IMR-90 (cell line): Measurements from ENCODE around the gene CTBP1. TPM values are rescaled to one million over a fixed set of nuclear protein-coding genes. Genes with fewer than 3 reads are reported as not detected.

Source experiments
- ATAC-seq: fragments of 200-7000 bp; cut with Tn5 transposase; 2 replicates; pipeline ENCODE4 v1.9.1; 2020; ENCODE audit warnings: low read depth, mild to moderate bottlenecking, moderate library complexity
- BruUV-seq: library from RNA; stranded (reverse); fragments of 400-500 nt; replicated peaks from 2 replicates; lab custom pipeline; 2021; lab: Mats Ljungman, UMichigan
- CTCF ChIA-PET: fragments of 300-600 bp; formaldehyde crosslinking; extraction: SDS; loops from one replicate; lab custom pipeline; 2021; ENCODE audit warnings: antibody characterized with exemption; lab: Yijun Ruan, JAX
- POLR2A ChIA-PET: fragments of 300-600 bp; sonication (Branson Sonifier 250); formaldehyde crosslinking; loops from one replicate; lab custom pipeline; 2022; ENCODE audit warnings: antibody characterized with exemption; ENCODE audit not compliant: unreplicated experiment; lab: Charles Lee
- DNase-seq: peaks from one replicate; pipeline ENCODE4 v3.0.0; 2013
- H2AFZ ChIP-seq: replicated peaks from 2 replicates; pipeline ENCODE3; 2013; ENCODE audit warnings: low read length, mild to moderate bottlenecking; ENCODE audit not compliant: poor library complexity
- H2AK5ac ChIP-seq: 2 replicates; pipeline ENCODE4 v1.6.1; 2013; ENCODE audit warnings: low read depth, low read length, inconsistent platforms
- H2AK9ac ChIP-seq: replicated peaks from 2 replicates; pipeline ENCODE3; 2013; ENCODE audit warnings: mild to moderate bottlenecking, low read depth, low read length, moderate library complexity; ENCODE audit not compliant: poor library complexity
- H2BK120ac ChIP-seq: 2 replicates; pipeline ENCODE4 v1.6.1; 2013; ENCODE audit warnings: low read depth, low read length, inconsistent platforms
- H2BK15ac ChIP-seq: 3 replicates; pipeline ENCODE4 v1.6.1; 2013; ENCODE audit warnings: low read depth, low read length, inconsistent platforms
- H2BK20ac ChIP-seq: 2 replicates; pipeline ENCODE4 v1.6.1; 2013; ENCODE audit warnings: low read depth, mild to moderate bottlenecking, inconsistent platforms, low read length, moderate library complexity
- H2BK5ac ChIP-seq: 2 replicates; pipeline ENCODE4 v1.6.1; 2013; ENCODE audit warnings: mild to moderate bottlenecking, low read depth, low read length, inconsistent platforms; ENCODE audit not compliant: poor library complexity, severe bottlenecking
- H3K14ac ChIP-seq: replicated peaks from 2 replicates; pipeline ENCODE4 v1.6.1; 2013; ENCODE audit warnings: low read depth, low read length, inconsistent platforms
- H3K18ac ChIP-seq: 2 replicates; pipeline ENCODE4 v1.6.1; 2013; ENCODE audit warnings: low read depth, low read length, control low read depth
- H3K23ac ChIP-seq: 2 replicates; pipeline ENCODE4 v1.6.1; 2013; ENCODE audit warnings: low read depth, low read length, inconsistent platforms
- H3K27ac ChIP-seq: 2 replicates; pipeline ENCODE4 v1.5.1; 2013; ENCODE audit warnings: mild to moderate bottlenecking, control low read depth, low read length; ENCODE audit not compliant: insufficient read depth
- H3K27me3 ChIP-seq: 2 replicates; pipeline ENCODE4 v1.6.1; 2013; ENCODE audit warnings: low read length; ENCODE audit not compliant: control insufficient read depth, insufficient read depth
- H3K36me3 ChIP-seq: 2 replicates; pipeline ENCODE4 v1.6.1; 2013; ENCODE audit warnings: low read length, mixed read lengths; ENCODE audit not compliant: control insufficient read depth, insufficient read depth
- H3K4ac ChIP-seq: 2 replicates; pipeline ENCODE4 v1.6.1; 2013; ENCODE audit warnings: low read depth, low read length, inconsistent platforms
- H3K4me1 ChIP-seq: 2 replicates; pipeline ENCODE4 v1.6.1; 2013; ENCODE audit warnings: low read length, mixed read lengths; ENCODE audit not compliant: control insufficient read depth, insufficient read depth
- H3K4me2 ChIP-seq: 2 replicates; pipeline ENCODE4 v1.6.1; 2013; ENCODE audit warnings: low read depth, mild to moderate bottlenecking, control low read depth, low read length, moderate library complexity
- H3K4me3 ChIP-seq: 2 replicates; pipeline ENCODE4 v1.5.1; 2013; ENCODE audit warnings: low read depth, mild to moderate bottlenecking, control low read depth, low read length, moderate library complexity; ENCODE audit not compliant: insufficient read depth
- H3K56ac ChIP-seq: 2 replicates; pipeline ENCODE4 v1.6.1; 2013; ENCODE audit warnings: low read length, inconsistent platforms; ENCODE audit not compliant: insufficient read depth; ENCODE audit errors: extremely low read depth
- H3K79me1 ChIP-seq, 2 experiments: 2 replicates each; pipeline ENCODE4 v1.6.1; 2013; ENCODE audit warnings: low read length in 2 of 2, inconsistent platforms in 1 of 2, low read depth in 1 of 2
- H3K9ac ChIP-seq: 2 replicates; pipeline ENCODE4 v1.6.1; 2013; ENCODE audit warnings: low read depth, low read length, control low read depth
- H3K9me1 ChIP-seq: 2 replicates; pipeline ENCODE4 v1.6.1; 2013; ENCODE audit warnings: low read length, inconsistent platforms; ENCODE audit not compliant: insufficient read depth
- H3K9me3 ChIP-seq: 2 replicates; pipeline ENCODE4 v1.6.1; 2013; ENCODE audit warnings: low read length; ENCODE audit not compliant: control insufficient read depth, insufficient read depth
- H4K20me1 ChIP-seq: 2 replicates; pipeline ENCODE4 v1.6.1; 2013; ENCODE audit warnings: low read length, inconsistent platforms; ENCODE audit not compliant: insufficient read depth
- H4K5ac ChIP-seq: 2 replicates; pipeline ENCODE4 v1.6.1; 2013; ENCODE audit warnings: mild to moderate bottlenecking, low read depth, low read length, control low read depth
- H4K8ac ChIP-seq, 2 experiments: 2 replicates each; pipeline ENCODE4 v1.6.1; 2013; ENCODE audit warnings: low read depth in 2 of 2, low read length in 2 of 2, control low read depth in 1 of 2, inconsistent platforms in 1 of 2
- H4K91ac ChIP-seq: 2 replicates; pipeline ENCODE4 v1.6.1; 2013; ENCODE audit warnings: low read depth, low read length, inconsistent platforms; ENCODE audit not compliant: insufficient read depth
- CHD1 ChIP-seq: IDR thresholded peaks from 2 replicates; pipeline ENCODE4 v1.6.1; 2012; ENCODE audit warnings: low read depth, low read length, improper control_type of control experiment
- NFE2L2 ChIP-seq: fragments of 150-350 bp; IDR thresholded peaks from 2 replicates; pipeline ENCODE4 v1.6.1; 2016; ENCODE audit warnings: low read depth, mild to moderate bottlenecking, low read length
- RAD21 ChIP-seq: IDR thresholded peaks from 2 replicates; pipeline ENCODE4 v1.6.1; 2012; ENCODE audit warnings: low read length, improper control_type of control experiment
- WGBS, 2 experiments: methylation state at CpG; one replicate each; pipeline versions ENCODE4 v1.1.5 to v1.1.7; 2013; ENCODE audit warnings: missing lambda C conversion rate in 2 of 2; ENCODE audit not compliant: insufficient read length in 1 of 2; ENCODE audit errors: extremely low coverage in 2 of 2; 5-methylcytosine and 5-hydroxymethylcytosine counted together
- dilution Hi-C: fragments of 300-500 bp; cut with HindIII; formaldehyde crosslinking; loops from one replicate; pipeline ENCODE4 v1.14.3; 2018; ENCODE audit warnings: low sequenced_read_pairs; ENCODE audit not compliant: unreplicated experiment
- in situ Hi-C: fragments of 300-500 bp; cut with MboI; formaldehyde crosslinking; loops from 3 replicates; pipeline ENCODE4 v1.14.3; 2019; ENCODE audit warnings: low sequenced_read_pairs, inconsistent platforms, mixed read lengths
- intact Hi-C: fragments of 100-400 bp; cut with micrococcal nuclease; formaldehyde crosslinking; loops from 2 replicates; pipeline ENCODE4 v1.10.0; 2022
- polyA plus RNA-seq, 3 experiments: library from polyadenylated mRNA; depleted of rRNA; stranded (reverse); fragments of >200 nt; gene quantifications; 2 replicates each; pipeline ENCODE4 v1.2.3, GENCODE V29; 2012; ENCODE audit warnings: low replicate concordance in 1 of 3
- total RNA-seq: library from RNA; depleted of rRNA; stranded (reverse); fragments of >200 nt; gene quantifications from 2 replicates; pipeline ENCODE4 v1.2.3, GENCODE V29; 2012
- TF ChIP-seq, protein P1 (sequence below): fragments of 150-350 bp; IDR thresholded peaks from 2 replicates; pipeline ENCODE4 v1.6.1; 2017; ENCODE audit warnings: mild to moderate bottlenecking, antibody characterized with exemption, low read length, low read depth

CTBP1 gene
- total and polyA plus RNA-seq, 2 of the 4 experiments (the other 2 are of a cell fraction), result 147 to 212 TPM

- ChIA-PET POLR2A (no interaction called here), CTCF (no interaction called here)
- peaks cover 91% of the 10 kb centered on the region for H4K20me1 ChIP-seq
- dilution Hi-C loops (no loop called here), intact Hi-C loops (no loop called here), in situ Hi-C loops (no loop called here)
- H2AK5ac ChIP-seq, result no peak overlapping the region
- H3K27ac ChIP-seq, result no peak overlapping the region
- H4K91ac ChIP-seq, result no peak overlapping the region
- H2BK5ac ChIP-seq, result no peak overlapping the region
- WGBS, 2 experiments, result 67% methylated on average over 4 of the region's 10 CpGs; no CpG with 5 or more reads in 1 of the 2 experiments
- no peak overlapping the region for H3K4me3 ChIP-seq
- H3K4me2 ChIP-seq, result no peak overlapping the region
- DNase-seq, result no peak
- H2BK120ac ChIP-seq, result no peak overlapping the region
- no peak overlapping the region for H3K9ac ChIP-seq
- TF ChIP-seq NFE2L2 (no peak), CHD1 (no peak), RAD21 (no peak)
- TF ChIP-seq, protein P1, sequence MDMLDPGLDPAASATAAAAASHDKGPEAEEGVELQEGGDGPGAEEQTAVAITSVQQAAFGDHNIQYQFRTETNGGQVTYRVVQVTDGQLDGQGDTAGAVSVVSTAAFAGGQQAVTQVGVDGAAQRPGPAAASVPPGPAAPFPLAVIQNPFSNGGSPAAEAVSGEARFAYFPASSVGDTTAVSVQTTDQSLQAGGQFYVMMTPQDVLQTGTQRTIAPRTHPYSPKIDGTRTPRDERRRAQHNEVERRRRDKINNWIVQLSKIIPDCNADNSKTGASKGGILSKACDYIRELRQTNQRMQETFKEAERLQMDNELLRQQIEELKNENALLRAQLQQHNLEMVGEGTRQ, result no peak
- H3K14ac ChIP-seq, result no peak overlapping the region
- no peak overlapping the region for H4K8ac ChIP-seq
- H3K4ac ChIP-seq, result no peak overlapping the region
- H2AFZ ChIP-seq, result no peak overlapping the region
- peaks cover 5% of the 10 kb centered on the region; the same call in 1 of the 2 replicates for H3K9me1 ChIP-seq
- H2BK15ac ChIP-seq, result no peak overlapping the region
- H3K36me3 ChIP-seq, result peaks cover 24% of the 10 kb centered on the region; the same call in 1 of the 2 replicates
- H2AK9ac ChIP-seq, result no peak overlapping the region
- H3K9me3 ChIP-seq, result no peaks in the 10 kb centered on the region
- no peak for ATAC-seq
- no TSS peak for BruUV-seq
- H3K56ac ChIP-seq, result no peak overlapping the region
- no peak overlapping the region for H2BK20ac ChIP-seq
- peaks cover 4 to 64% of the 10 kb centered on the region in 2 experiments; a peak in 3 of 4 replicates for H3K79me1 ChIP-seq
- no peaks in the 10 kb centered on the region for H3K27me3 ChIP-seq
- peaks cover 4% of the 10 kb centered on the region for H3K4me1 ChIP-seq
- no peak overlapping the region for H3K18ac ChIP-seq
- no peak overlapping the region for H4K5ac ChIP-seq
- no peak overlapping the region for H3K23ac ChIP-seq
Observed at GRCh38 chr4:1294891-1295290, 46.0 kb upstream of the CTBP1 start.
